LoVo (cell line): ENCODE results near the gene ULK4.
"Not testable (repeated sequence)": the region's sequence is repeated elsewhere in the genome, so short reads cannot be mapped to it uniquely, and the experiment has no call there.

ENCODE experiments used
- DNase-seq: peaks from one replicate; pipeline ENCODE4 v3.0.0-alpha.2; 2016; ENCODE audit warnings: low spot score

Gene ULK4

DNA sequence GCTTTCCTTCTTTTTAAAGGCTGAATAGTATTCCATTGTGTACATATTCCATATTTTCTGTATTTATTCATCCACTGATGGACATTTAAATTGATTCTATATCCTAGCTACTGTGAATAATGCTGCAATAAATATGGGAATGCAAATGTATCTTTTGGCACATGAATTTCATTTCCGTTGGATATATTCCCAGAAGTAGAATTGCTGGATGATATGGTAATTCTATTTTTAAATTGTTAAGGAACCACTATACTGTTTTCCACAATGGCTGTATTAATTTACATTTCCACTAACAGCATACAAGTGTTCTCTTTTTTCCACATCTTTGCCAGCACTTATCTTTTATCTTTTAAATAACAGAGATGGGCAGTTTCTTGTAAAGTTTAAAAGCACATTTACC, 459.9 kb downstream of the ULK4 start:
- DNase-seq: no peak

GRCh38 chr3:41498847-41499246, 463.1 kb downstream of the ULK4 start:
- no peak for DNase-seq

DNA sequence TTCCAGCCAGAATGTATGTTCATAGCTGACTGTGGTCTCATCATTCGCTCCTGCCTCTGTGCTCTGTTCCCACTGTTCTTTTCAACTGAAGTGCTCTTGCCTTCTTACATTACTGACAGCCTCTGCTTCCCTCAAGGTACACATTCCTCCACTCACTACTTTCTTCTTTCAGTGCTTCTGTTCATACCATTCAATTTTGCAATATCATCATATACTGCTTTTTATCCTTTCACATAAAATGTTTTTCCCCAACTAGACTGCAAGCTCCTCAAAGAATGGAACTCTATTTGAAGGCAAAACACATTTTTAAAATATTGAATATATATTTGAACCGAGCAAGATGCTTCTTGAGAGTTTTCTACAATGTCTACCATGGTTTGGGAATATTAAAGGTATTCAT, 471.5 kb downstream of the ULK4 start:
- no peak for DNase-seq

DNA sequence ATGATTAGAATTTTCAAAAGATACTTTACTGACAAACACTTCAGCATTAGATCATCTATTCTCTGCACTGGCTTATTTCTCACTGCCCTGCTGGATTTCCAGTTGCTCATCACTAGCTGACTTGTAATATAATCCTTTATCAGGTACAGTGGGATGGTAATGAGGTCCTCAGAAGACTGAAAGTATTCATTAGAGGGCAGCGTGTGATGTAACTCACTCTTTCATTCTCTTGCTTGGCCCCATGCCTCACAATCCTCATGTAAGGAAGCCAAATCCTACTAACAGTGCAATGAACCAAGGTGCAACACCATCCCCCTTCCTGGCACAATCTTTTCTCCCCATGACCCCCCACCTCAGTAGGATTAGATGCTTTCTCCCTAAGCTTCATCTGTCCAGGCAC, 472.7 kb downstream of the ULK4 start:
- no peak for DNase-seq

- DNase-seq: no peak
Measured at GRCh38 chr3:41488501-41488900, 473.4 kb downstream of the ULK4 start.

GRCh38 chr3:41485484-41485883, 476.4 kb downstream of the ULK4 start:
- DNase-seq: no peak

DNA sequence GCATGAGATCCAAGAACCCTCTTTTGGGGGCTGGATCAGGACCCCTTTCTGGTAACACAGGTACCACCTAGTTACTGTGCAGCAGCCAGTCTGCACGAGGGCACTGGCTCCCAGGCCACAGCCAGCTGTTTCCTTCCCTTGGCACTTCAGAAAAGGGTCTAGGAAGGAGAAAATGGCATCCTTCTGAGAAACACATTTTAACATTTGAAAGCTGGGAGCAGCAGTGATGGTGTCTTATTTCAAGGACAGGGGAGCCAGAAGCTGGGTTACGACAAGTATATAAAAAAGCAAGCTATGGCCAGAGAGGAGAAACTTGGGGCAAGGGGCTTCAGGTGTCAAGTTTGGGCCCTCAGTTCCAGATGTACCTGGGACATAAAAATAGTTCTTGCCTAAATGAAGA, 479.8 kb downstream of the ULK4 start:
- no peak for DNase-seq

- DNase-seq: no peak
Measured at GRCh38 chr3:41478278-41478677, 483.6 kb downstream of the ULK4 start.

GRCh38 chr3:41477399-41478014, 484.4 kb downstream of the ULK4 start:
- no peak for DNase-seq

DNA sequence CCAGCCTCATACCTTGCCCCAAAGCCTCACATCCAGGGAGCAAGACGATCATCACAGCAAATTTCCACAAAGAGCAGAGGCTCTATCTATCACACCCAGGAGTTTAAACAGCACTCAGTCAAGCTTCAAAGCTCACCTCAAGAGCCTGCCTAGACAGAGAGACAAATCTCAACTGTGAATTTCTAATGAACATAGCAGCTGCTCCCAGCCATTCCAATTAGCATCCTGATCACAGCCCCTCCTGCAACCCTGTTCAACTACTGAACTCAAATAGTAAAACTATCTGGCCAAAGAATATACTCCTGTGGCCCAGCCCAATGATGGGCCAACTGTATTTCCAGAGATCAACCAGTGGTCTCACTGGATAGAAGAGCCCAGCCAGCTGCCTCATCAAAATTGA, 492.8 kb downstream of the ULK4 start:
- no peak for DNase-seq

GRCh38 chr3:41467481-41467880, 494.4 kb downstream of the ULK4 start:
- DNase-seq: no peak

DNA sequence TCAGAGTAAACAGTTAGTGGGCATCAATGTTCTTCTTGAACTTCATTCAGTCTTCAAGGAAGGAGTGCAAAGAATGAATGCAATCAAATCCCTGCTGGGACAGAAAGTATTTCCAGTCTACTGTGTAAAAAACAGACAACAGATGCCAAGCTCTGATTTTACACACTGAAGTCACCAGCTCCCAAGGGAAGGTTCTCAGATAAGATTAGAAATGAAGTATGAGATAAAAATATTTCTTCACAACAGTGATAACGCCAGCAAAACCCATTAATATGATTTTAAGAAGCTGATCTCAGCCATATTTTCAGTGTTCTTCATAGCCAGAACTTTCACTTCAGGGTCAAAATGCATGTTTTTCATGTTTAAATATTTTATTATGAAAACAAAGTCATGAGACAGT, 497.0 kb downstream of the ULK4 start:
- DNase-seq: no peak

DNA sequence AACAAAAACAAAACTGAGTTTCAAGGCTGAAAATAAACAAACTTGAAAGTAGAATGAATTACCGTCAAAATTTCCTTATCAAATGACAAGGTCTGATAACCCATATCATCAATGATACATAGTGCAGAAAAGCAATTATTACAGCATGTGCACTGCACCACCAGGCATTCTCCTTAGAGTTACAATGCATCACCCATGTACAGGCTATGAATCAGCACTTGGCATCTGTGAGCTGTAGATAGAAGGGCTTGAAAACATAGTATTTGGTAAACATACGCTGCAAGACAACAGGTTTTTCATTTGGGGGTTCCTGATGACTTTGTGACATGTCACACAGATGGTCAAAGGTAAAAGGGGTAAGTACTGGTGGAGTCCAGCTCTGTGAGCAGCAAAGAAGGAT, 497.5 kb downstream of the ULK4 start:
- DNase-seq: no peak

- DNase-seq: no peak
Measured at GRCh38 chr3:41462103-41462691, 499.7 kb downstream of the ULK4 start.

GRCh38 chr3:41460736-41461135, 501.2 kb downstream of the ULK4 start:
- DNase-seq: no peak

- DNase-seq: no peak
Measured at GRCh38 chr3:41457176-41457575, 504.7 kb downstream of the ULK4 start.

DNA sequence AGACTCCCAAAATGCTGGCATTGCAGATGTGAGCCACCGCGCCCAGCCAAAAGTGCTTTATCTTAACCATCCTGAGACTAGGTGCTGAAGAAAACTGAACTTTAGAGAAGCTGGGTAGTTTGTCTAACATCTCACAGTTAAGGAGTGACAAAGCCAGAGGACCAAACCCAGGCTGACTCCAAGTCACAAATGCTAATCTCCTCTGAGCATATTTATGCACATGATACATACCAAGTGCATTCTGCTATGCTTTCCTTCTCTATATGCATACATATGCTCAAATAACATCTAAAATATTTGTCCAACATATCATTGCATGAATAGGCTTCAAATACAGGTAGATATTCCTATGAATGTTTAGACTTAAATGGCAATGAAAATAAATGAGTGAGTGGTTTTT, 505.7 kb downstream of the ULK4 start:
- DNase-seq: no peak

- DNase-seq: not testable (repeated sequence)
Measured at GRCh38 chr3:41453618-41454017, 508.3 kb downstream of the ULK4 start.

DNA sequence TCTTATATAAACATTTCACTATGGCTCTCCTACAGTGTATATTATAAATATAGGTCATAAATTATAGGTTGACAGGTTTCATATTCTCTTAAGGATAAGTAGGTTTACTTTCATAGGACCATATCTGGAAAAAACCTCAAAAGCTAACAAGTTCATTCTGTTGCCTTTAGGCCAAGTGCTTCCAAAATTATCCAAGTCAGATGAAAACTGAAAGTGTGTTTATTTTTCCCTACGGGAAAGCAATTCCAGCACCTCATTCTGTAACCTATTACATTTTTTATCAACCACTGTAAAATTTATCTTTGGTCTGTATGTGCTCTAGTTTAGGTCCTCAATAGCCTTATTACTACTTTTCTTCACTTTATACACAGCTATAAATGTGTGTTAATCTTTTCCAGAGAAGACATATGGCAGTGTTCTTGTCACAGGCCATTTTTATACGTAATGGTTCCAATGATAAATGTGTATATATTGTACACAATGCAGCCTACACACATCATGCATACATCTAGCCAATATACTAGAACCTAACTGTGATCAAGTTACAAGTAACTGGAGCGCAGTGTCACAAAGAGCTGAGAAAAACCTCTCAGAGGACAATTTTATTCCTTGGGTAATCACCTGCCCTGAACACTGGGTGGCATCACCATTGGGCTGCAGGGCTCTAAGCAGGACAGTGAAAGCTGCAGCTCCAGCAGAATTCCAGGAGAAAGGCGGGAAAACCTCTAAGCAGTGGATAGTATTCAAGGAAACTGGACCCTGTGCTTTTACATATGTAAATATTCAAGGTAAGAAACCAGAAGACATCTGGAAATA, 511.3 kb downstream of the ULK4 start:
- DNase-seq: no peak

DNA sequence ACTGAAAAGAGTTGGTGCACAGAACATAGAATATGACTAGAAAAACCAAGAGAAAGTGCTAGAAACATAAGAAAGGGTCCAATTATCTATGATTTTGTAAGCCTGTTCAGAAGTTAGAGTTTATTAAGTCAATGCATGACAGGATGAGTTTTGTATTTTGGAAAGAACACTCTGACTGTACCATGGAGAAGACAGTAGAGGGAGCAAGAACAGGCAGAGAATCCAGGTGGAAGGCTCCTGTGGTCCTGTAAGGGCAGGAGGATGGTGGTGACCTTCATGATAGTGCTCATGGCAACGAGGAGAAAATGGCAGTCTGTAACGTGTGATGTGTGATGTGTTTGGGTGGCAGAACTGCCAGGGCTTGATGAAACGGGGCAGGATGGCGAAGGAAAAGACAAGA, 513.5 kb downstream of the ULK4 start:
- DNase-seq: no peak

GRCh38 chr3:41447701-41448100, 514.2 kb downstream of the ULK4 start:
- DNase-seq: no peak

DNA sequence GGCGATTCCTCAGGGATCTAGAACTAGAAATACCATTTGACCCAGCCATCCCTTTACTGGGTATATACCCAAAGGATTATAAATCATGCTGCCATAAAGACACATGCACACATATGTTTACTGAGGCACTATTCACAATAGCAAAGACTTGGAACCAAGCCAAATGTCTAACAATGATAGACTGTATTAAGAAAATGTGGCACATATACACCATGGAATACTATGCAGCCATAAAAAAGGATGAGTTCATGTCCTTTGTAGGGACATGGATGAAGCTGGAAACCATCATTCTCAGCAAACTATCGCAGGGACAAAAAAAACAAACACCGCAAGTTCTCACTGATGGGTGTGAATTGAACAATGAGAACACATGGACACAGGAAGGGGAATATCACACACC, 515.6 kb downstream of the ULK4 start:
- DNase-seq: not testable (repeated sequence)

- no peak for DNase-seq
Measured at GRCh38 chr3:41441568-41441967, 520.3 kb downstream of the ULK4 start.

DNA sequence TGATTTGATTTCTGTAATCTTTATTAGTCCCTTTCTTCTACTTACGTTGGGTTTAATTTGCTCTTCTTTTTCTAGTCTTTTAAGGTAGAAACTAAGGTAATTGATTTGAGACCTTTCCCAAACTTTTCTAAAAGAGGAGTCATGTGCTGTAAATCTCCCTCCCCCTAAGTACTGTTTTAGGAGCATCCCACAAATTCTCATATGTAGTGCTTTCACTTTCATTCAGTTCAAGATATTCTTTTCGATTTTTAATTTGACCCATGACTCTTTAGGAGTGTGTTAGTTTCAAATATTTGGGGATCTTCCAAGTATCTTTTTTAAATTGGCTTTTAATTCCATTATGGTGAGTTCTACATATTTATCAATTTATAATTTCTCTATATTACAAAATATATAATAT, 520.8 kb downstream of the ULK4 start:
- no peak for DNase-seq
